Measurements from ENCODE around the gene WNT2.

Gene WNT2

DNA sequence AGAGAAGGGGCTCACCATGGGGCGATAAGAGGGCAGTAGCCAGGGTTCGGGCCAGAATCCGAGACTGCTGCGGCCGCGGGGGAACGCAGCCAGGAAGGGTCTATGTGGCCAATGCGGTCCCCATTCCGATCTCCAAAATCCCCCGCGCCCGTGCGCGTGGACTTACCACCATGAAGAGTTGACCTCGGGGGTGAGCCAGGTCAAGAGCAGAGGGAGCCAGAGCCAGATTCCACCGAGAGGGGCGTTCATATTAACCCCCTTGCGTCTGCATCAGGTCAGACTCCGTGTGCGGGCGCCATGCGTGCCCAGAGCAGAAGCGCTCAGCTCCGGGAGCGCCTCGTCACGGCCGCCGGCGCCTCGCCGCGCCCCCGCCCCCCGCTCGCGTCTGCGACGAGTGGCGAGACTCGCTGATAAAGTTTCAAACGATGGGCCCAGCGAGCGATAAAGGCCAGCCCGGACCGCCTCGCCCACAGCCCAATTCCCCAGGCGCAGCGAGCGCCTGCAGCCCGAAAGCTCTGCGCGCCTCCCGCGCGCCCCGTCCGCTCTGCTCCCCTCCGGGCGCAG lies at the start of gene WNT2:
Gene WNT2, minus strand, starts transcription at position 318 of the 564 bp plus-strand sequence. Its CDS starts 69 bp downstream, at position 249.
- no peak for DNase-seq

DNA sequence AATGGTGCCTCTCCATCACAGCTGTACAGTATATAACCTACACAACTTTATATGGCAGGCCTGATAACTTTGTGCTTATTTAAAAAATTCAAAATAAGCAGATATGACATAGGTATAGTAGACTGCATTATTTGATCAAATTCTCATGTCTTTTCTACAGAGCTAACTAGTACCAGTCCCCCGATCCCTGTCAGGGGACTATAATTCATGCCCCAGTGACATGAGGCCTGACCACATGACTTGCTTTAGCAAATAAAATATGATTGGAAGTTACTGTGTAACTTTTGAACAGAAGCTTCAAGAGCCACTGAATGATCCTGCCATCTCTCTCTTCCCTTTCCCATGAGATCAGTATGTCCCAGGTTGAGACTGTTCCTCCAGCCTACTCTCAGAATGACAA lies 49.2 kb upstream of the WNT2 start:
- no peak for DNase-seq

DNA sequence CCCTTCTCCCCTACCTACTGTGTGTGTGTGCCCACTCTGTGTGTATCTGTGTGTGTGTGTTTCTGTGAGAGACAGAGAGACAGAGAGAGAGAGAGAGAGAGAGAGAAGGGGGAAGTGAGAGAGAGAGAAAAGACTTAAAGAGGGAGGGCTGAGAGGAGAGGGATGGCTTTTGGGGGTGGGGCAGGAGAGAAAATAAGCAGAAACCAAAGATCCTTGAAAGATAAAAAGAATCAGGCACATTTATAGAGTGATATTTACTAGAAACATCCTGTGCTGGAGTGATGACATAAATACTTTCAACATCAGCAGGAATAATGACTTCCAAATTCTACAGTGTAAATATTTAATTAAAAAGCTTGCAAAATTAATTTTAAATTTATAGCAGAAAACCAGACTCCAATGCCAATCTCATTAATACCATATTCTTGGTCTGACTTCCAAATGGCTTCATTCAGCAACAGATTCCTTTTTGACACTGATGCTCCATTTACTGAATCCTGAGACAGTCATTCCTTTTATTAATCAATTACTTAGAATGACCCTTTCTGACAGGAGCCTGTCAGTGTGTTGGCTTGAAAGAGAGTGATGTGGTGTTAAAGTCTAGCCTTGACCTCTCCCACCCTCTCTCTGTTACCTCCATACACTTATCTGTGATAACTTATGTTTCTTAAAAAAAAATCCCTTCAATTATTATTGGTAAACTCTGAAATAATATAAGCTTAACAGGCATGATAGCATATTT lies 41.7 kb upstream of the WNT2 start:
- no peak for DNase-seq

DNA sequence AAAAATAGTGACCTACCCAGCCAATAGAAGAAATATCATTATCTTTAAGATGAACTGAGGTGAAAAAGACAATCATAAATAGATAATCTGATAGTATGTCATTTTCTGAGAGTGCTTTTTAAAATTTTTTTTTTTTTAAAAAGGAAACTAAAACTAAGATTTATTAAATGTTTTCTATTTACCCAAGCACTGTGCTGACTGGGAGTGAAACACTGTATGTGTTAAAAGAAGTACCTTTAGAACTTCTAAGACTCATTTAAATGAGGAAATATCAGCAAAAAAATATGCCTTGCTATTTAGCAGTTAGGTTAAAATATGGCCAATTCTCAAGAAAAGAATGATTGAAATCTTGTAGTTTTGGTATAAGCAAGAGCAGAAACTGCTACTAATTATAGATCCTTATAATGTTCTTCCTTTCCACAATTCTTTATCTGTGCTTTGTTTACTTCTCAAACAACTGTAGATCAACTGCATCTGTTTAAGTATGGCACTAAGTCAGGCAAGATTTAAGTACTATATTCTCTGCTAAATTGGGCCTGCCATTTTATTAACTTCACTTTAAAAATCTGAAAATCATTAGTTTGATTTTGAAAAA lies 39.5 kb upstream of the WNT2 start:
- no peak for DNase-seq

DNA sequence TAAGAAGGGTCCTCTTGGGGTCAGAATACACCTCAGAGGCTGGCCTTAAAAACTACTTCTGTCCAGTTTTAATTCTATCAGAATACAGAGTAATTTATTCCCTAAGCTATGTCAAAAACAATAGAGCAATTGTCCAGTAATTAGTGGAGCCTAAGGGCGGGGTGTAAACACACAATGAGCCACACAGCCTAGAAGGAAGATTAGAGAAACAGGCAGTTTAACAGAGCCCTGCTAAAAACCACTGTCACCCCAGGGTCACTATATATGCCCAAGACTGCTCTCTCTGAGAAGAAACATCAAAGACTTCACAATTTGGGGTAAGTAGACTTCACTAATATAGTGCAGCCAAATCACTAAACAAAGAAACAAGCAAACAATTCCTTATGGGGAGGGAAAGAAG lies 27.2 kb upstream of the WNT2 start:
- DNase-seq = no peak

DNA sequence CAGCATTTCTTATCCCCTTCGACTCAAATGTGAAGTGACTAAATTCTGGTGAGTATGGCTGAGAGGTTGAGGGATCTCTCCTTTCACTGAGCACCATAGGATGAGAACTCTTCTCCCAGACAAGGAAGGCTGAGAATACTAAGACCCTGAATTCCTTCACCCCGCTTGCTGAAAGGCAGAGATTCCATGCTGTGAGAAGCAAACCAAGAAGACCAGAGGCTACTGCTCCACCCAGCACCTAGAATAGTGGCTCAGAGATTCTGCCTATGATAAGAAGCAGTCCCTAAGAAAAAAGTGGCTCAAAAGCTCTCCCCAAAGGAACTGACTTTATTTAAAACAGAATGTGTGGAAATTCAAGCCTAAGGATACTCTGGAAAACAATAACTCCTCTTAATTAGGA lies 26.7 kb upstream of the WNT2 start:
- DNase-seq = no peak

DNA sequence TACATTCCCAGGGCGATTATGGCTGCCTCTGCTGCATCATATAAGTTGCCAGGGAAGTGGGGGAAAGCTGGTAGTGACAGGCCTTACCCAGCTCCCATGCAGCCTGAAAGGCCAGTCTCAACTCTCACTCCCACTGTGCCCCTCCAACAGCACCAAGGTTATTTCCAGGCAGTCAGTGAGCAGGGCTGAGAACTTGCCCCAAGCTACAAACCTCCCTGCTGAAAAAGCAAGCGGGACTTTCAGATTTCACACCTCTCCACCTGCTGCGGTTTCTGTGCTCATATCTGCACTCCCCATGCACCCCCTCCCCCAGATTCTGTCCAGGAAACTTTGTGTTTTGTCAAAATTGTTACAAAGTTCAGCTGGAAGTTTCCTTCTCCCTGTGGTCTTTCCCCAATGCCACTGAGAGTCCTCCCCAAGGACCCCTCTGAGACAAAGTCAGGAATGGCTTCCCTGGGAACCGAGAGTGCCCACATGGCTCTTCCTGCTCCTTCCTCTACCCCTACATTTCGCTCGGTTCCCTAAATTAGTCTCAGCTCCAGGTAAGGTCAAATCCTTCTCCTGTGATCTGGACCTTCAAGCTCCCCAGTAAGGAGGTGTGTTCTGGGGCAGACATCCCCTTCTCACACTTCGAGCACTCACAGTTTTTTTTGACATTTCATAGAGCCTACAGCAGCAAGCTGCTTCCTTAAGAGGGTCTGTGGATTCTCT lies 25.3 kb upstream of the WNT2 start:
- no peak for DNase-seq

DNA sequence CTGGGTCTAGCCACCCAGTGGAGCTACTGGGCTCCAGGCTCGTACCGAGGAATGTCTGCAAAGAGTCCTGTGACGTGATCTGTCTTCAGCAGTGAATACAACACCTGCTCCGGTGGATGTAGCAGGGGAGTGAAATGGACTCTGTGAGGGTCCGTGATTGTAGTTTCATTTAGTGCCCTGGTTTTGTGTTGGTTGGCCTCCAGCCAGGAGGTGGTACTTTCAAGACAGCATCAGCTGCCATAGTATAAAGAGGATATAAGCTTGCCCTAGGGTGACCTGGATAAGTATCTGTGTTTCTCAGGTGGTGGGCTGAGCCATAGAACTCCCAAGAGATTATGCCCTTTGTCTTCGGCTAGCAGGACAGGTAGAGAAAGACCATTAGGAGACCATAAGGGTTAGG lies 24.6 kb upstream of the WNT2 start:
- DNase-seq = no peak

DNA sequence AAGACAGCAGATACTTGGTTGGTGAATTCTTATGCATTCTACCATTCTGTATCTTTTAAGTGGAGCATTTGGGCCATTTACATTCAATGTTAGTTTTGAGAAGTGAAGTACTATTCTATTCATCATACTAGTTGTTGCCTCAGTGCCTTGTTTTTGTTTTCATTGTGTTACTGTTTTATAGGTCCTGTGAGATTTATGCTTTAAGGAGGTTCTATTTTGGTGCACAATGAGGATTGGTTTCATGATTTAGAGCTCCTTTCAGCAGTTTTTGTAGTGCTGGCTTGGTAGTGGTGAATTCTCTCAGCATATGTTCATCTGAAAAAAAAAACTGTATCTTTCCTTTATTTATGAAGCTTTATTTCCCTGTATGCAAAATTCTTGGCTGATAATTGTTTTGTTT lies 23.3 kb upstream of the WNT2 start:
- DNase-seq = no peak

DNA sequence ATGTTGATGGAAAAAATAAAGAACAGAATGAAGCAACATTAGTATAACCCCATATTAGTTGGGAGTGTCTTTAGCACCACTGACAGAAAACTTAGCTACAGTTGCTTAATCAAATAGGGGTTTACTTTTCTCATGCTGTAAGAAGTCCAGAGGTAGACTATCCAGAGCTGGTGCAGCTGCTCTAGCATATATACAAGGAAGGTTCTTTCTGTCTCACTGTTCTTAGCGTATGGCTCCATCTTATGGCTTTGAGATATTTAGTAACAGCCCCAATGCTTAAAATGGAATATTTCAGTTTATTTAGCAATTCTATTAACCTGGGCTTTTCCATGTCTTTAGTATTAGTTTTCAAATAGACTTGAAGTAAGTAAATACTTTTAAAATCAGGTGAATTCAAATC lies 15.2 kb upstream of the WNT2 start:
- DNase-seq = no peak

DNA sequence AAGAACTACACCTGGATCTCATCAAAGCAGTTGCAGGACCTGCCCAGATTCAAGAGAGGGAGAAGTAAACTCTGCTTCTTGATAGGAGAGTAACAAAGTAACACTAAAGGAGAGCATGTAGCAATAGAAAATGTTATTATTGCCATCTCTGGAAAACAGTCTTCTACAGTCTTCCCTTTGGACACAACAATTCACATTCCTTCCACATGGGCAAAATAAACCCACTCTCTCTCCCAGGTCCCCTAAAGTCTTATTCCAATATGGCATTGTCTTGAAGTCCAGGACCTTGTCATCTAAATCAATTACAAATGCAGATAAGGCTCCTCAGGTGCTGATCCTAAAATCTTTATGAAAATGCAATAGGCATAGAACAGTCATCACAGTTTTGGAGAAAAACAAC lies 10.3 kb upstream of the WNT2 start:
- no peak for DNase-seq

DNA sequence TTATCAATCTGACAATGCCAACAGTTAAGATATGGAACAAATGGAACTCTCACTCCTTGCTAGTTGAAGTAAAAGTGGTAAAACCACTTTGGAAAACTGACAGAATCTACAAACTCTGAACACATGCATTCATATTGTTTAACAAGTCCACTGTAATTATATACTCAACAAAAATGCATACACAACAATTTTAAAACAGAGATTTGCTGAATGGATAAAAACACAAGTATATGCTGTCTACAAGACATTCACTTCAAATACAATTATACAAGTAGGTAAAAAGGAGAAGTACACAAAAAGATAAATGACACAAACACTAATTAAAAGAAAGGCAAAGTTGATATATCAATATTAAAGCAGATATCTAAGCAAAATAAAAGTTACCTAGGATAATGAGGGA lies 9.2 kb upstream of the WNT2 start:
- no peak for DNase-seq

DNA sequence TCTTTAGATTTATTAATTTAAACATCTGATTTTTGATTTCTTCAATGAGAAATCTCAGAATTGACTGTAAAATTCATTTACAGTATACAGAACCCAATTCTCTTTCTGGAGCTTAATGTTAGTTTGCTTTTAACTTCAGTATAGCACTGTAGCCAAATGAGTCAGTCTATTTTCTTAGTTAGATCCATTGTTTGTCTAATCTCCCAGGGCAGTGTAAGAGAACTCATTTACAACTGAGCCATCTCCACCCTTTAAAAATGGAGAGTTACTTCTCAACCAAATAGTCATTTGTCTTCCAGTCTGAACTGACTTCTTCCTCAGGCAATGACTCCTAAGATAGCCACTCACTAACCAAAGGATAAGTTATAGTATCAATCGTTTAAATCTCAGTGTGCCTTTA lies 3.0 kb upstream of the WNT2 start:
- DNase-seq = no peak

DNA sequence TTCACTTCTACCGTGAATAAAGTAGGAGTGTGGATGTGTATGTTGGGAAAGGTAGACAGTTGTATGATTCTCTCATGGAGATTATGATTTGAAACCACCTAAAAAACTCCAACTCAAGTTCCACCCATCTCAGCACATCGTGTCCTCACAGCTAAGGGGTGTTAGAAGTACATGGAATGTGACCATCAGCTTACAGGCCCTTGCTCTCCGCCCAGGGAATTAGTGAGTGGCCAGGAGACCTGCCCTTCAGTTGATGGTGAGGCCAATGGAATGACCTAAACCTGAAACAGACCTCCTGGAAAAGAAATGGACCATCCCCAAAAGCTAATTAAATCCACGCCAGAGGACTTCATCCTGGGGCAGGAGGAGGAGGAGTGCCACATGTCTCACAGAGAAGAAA lies 2.1 kb upstream of the WNT2 start:
- DNase-seq = no peak

DNA sequence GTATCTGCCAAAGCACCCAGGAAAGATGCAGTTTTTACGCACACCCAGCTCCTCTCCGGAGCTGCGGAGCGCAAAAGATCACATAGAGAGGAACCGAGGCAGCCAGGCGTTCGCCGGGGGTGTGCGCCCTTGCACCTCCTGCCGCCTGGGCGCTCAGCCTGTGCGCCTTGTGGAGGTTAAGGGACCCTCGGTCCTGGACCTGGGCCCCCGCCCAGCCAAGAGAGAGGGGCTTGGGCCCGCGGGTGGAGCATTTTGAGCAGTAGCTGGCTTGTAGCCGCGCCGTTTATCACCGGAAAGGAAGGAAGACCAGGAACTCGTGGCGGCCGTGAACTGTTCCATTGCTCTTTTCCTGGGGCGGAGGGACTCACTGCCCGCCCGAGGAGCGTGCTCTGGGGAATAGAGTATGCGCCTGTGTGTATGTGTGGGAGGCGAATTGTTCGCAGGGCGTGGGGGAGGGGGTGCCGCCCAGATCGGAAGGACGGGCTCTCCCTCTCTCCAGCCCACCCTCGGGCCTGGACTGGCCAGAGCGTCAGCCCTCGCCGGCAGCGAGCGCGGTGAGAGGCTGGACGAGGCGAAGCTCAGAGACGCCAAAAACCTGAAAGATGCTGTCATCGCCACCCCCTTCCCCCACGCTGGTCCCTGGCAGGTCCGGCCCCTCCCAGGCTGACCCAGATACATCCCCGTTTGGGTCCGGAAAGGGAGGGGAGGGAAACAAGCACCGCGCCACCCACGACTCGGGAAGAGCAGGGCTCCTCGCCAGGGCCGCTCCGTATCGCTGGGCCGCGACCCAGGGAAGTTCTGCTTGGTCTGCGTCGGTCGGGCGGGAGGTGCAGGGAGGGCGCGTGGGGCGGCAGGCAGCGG lies 1.2 kb upstream of the WNT2 start:
- DNase-seq = no peak

DNA sequence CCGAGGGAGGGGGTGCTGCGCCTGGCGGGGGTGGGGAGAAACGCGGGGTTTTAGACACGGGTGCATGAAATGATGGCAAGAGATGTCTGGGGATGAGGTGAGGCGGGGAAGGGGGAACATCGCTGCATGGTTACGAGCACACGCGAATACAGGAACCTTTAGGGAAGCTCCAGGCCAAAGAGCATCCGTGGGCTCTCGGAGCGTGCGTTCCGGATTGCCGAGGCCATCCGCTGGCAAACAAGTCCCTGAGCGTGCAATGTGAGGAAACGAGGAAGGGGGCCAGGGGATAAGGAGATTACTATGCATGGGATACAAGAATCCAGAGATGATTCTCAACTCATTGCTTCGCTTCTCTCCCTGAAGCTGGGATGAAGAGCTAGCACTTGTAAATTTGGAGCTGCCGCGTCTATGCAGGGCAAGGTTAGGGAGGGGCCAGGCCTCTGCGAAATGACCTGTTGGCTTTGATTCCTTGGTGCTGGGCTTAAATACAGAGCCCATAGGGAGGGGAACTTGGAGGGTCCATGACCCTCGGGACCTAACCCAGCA lies 520 bp upstream of the WNT2 start:
- DNase-seq = no peak

DNA sequence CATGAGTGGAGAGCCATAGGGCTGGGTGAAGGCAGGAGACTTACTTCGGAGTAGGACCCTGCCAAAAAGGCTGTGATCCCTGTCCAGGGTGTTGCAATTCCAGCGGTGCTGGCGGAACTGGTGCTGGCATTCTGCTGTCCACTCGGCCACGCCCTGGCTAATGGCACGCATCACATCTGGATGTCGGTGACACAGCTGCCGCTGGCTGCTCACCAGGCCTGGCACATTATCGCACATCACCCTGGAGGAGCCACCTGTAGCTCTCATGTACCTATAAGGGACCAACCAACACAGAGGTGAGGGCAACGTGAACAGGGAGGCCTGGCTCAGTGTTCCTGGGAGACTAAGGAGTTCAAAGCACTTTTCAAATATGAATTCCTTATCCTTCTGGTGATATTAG lies 2.3 kb downstream of the WNT2 start:
- no peak for DNase-seq

DNA sequence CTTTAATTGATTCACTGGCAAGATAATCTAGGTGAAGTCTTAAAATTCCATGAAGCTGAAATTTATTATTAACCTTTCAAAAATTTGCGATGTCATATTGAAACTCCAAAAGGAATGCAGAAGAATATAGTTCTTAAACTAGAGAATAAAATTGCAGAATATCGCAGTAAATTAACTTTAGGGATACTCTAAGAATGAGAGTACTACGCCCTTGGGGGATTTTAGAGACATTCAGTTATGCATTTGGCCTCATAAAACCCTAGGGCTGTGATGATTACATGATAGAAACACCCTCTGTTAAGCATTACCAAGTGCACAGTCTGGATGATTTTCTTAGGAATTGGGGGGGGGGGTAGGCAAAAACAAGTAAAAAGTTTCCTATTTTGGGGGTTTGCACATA lies 3.7 kb downstream of the WNT2 start:
- no peak for DNase-seq

DNA sequence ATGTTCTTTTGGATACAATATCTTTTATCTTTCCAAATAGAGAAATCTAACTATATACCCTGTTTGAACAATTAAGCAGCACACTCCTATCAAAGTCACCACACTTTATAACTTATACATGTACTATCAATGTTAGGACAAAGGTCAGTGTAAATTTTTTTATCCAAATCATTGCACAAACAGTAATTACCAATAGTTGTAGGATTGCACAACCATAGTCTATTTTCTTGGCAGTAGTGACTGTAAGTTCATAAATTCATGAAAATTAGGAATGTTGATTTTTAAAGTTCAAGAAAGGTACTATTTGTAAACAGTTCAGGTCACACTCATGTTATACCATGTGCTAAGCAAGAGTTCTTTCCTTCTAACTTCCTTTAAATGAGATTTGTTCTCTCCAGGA lies 9.3 kb downstream of the WNT2 start:
- DNase-seq = no peak

DNA sequence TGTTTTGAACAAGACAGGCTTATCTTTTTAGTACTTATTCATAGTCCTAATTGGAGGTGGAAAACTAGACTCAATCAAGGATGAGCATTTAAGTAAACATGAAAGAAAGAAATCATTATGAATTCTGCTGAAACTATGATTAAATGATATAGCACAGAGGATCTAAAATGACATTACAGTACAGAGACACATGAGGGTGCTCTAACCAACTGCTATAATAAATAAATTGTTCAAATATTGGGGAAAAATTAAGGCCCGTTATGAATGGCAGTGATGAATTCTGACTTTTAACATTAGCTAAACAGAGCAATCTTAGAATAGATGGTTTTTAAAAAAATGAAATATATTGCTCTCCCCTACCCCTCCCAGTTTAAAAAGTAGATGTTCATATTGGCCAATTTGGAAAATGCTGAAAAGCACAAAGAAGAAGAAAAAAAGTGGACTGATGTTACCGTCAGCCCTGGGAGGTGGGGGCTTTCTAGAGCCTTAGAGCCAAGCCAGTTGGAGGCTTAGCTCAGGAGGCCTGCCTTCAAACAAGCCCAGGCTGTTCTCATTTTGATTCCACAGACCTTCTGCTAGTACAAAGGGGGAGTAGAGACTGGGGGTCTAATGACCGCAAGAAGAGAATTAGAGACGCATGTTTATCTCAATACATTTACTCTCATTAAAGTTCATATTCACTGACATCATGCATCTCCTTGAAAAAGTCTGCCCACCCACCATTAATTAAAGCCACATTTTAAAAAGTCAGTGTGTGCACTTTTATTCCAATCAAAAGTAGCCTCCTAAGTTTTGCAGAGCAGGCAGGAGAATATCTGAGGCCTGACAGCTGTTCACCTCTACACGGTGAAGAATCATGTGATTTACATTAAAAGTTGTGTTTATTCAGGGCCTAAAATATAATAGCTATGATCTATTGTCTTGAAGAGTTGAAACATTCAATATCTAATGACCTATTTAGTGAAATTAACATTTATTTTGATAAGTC lies 10.0 kb downstream of the WNT2 start:
- no peak for DNase-seq

DNA sequence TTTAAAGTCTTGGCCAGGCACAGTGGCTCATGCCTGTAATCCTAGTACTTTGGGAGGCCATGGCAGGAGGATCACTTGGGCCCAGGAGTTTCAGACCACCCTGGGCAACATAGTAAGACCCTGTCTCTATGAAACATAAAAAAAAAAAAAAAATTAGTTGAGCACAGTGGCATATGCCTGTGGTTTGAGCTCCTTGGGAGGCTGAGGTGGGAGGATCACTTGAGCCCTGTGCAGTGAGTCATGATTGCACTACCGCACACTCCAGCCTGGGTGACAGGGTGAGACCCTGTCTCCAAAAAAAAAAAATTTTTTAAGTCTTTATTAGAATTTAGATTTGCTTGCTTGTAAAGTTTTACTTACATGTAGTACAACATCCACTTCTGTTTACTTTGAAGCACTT lies 14.0 kb downstream of the WNT2 start:
- no peak for DNase-seq

DNA sequence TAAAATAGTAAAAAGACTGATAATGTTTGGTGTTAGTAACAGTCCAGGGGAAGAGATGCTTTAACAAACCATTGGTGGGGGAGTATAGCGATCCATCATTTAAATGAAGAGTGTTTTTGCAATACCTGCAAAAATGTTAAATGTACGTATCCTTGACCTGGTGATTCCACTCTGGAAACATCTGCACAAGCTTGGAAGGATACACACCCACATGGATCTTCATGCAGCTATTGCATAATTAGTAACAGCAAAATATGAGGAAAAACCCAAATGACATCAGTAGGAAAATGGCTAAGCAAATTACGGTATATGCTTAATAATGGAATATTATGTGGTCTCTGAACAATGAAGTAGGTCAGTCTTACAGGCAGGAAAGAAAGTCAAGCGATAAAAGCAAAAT lies 20.5 kb downstream of the WNT2 start:
- no peak for DNase-seq
